ENCODE measurements around the gene B9D2.

Gene B9D2

DNA sequence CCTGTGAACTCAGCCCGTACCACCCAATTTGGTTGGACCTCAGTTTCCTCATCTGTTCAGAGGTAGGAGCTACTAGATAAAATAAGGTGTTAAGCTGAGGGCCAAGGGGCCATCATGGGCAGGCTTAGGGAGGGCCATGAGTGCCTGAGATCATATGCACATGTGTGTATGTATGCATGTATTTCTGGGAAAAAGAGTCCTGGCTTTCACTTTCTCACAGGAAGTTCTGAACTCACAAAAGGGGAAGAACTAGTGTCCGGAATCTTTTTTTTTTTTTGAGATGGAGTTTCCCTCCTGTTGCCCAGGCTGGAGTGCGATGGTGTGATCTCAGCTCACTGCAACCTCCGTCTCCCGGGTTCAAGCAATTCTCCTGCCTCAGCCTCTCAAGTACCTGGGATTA lies 29.2 kb downstream of the B9D2 start:
- POLR2A ChIA-PET, result no interaction called here
- TF ChIP-seq, protein P1, sequence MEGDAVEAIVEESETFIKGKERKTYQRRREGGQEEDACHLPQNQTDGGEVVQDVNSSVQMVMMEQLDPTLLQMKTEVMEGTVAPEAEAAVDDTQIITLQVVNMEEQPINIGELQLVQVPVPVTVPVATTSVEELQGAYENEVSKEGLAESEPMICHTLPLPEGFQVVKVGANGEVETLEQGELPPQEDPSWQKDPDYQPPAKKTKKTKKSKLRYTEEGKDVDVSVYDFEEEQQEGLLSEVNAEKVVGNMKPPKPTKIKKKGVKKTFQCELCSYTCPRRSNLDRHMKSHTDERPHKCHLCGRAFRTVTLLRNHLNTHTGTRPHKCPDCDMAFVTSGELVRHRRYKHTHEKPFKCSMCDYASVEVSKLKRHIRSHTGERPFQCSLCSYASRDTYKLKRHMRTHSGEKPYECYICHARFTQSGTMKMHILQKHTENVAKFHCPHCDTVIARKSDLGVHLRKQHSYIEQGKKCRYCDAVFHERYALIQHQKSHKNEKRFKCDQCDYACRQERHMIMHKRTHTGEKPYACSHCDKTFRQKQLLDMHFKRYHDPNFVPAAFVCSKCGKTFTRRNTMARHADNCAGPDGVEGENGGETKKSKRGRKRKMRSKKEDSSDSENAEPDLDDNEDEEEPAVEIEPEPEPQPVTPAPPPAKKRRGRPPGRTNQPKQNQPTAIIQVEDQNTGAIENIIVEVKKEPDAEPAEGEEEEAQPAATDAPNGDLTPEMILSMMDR (IDR thresholded peaks at IDR 0.05; ENCODE audit: insufficient read depth, low read length, missing control alignments), result no peak
- DNase-seq (ENCODE audit: low read depth, low spot score), result no peak
- CTCF ChIA-PET, result interaction anchor here (1.6 to 2.8 kb wide), 2 partner anchors 12 to 16 kb away, joined by 11 to 13 read pairs; no protein-coding TSS in a partner anchor
- no peak overlapping the region for H3K4me3 ChIP-seq (ENCODE audit: low read depth, low read length)

DNA sequence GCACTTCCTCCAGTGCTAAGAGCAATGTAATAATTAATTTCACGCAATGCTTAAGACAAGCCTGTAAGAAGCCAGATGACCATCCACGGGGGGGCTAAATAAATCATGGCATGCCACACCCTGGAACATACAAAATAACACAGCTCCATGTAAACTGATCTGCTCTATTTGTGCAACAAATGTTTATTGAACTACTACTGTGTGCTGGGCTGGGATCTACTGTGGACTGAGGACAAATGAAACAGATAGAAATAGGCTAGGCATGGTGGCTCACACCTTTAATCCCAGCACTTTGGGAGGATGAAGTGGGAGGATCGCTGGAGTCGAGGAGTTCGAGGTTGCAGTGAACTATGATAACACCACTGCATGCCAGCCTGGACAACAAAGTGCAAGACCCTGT lies 31.5 kb downstream of the B9D2 start:
- TF ChIP-seq, protein P1 (IDR thresholded peaks at IDR 0.05; ENCODE audit: insufficient read depth, low read length, missing control alignments), result no peak
- ChIA-PET CTCF (interaction anchor here (0.7 to 1.3 kb wide), 3 partner anchors 10 to 453 kb away, joined by 3 to 4 read pairs (median 3); no protein-coding TSS in a partner anchor), POLR2A (no interaction called here)
- DNase-seq (ENCODE audit: low read depth, low spot score), result no peak
- no peak overlapping the region for H3K4me3 ChIP-seq (ENCODE audit: low read depth, low read length)

DNA sequence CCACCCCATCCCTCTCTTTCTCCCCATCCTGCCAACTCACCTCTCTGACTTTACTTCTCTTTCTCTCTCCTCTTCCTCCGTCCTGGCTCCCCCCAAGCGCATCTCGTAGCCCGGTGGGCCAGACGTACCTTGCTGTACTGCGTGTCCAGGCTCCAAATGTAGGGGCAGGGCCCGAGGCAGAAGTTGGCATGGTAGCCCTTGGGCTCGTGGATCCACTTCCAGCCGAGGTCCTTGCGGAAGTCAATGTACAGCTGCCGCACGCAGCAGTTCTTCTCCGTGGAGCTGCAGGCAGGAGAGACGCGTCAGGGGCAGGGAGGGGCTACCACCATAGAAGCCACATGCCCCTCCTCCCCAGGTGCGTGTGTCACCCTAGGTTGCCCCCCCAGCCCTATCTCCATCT lies 31.9 kb downstream of the B9D2 start:
- TF ChIP-seq, protein P1 (IDR thresholded peaks at IDR 0.05; ENCODE audit: insufficient read depth, low read length, missing control alignments), result no peak
- CTCF ChIA-PET, result interaction anchor here (1.0 to 1.3 kb wide), 2 partner anchors 10 to 18 kb away, joined by 3 to 4 read pairs; no protein-coding TSS in a partner anchor
- no peak overlapping the region for H3K4me3 ChIP-seq (ENCODE audit: low read depth, low read length)
- no peak for DNase-seq (ENCODE audit: low read depth, low spot score)
- POLR2A ChIA-PET, result no interaction called here

DNA sequence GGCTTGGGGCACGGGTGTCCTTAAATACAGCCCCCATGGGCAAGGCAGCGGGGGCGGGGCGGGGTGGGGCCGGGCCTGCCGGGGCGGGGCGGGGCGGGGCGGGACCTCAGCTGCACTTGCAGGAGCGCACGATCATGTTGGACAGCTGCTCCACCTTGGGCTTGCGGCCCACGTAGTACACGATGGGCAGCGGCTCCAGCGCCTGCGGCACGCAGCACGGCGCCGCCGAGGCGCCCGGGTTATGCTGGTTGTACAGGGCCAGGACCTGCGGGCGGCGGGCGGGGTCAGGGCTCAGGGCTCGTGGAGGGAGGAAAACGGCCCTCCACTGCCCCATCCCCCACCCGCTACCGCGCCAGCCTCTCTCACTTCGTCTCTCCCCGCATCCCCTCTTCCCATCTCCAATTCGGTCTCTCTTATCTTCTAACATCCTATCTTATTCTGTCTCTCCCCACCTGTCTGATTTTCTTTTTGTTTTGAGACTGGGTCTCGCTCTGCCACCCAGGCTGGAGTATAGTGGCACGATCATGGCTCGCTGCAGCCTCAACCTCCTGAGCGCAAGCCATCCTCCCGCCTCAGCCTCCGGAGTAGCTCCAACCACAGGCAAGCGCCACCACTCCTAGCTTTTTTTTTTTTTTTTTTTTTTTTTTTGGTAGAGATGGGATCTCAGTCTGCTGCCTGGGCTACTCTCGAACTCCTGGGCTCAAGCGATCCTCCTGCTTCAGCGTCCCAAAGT lies 32.8 kb downstream of the B9D2 start:
- ChIA-PET CTCF (interaction anchor here (1.3 kb wide), 1 partner anchor 18 kb away, joined by 3 read pairs; no protein-coding TSS in a partner anchor), POLR2A (no interaction called here)
- H3K4me3 ChIP-seq (ENCODE audit: low read depth, low read length), result no peak overlapping the region
- no peak for DNase-seq (ENCODE audit: low read depth, low spot score)
- TF ChIP-seq, protein P1 (IDR thresholded peaks at IDR 0.05; ENCODE audit: insufficient read depth, low read length, missing control alignments), result no peak

DNA sequence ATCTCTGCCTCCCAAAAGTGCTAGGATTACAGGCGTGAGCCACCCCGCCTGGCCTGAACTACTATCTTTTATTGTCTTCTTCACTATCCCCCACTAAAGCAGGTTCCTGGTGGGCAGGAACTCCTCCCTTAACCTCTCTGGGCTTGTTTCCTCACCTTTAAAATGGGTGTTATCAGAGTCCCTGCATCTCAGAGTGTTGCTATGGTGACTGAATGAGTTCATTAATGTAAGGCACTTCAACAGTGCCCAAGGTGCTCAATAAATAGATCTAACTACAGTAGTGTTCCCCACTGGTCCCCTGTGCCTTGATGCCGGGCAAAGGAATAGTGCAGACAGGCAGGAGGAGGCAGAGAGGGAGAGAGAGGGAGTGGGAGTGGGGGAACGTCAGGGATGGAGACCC lies 33.5 kb downstream of the B9D2 start:
- H3K4me3 ChIP-seq (ENCODE audit: low read depth, low read length), result no peak overlapping the region
- CTCF ChIA-PET, result no interaction called here
- TF ChIP-seq, protein P1 (IDR thresholded peaks at IDR 0.05; ENCODE audit: insufficient read depth, low read length, missing control alignments), result no peak
- DNase-seq (ENCODE audit: low read depth, low spot score), result no peak
- POLR2A ChIA-PET, result no interaction called here

DNA sequence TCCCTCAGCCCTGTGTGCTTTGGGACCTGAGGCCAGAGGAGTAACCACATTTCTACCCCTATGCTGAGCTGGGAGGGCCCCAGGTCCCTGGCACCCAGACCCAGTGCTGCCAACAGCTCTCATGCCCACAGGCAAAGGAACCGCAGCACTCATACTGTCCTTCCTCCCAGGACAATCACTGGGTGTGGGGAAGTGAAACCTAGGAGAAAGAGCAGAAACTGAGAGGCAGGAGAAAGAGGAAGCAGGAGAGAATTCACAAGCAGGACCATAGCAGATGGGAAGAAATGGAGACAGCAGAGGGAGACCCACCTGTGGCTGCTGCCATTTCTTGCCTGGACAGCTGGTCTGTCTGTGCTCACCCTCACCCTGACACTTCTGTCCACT lies 35.1 kb downstream of the B9D2 start:
- TF ChIP-seq, protein P1 (IDR thresholded peaks at IDR 0.05; ENCODE audit: insufficient read depth, low read length, missing control alignments), result no peak
- no peak for DNase-seq (ENCODE audit: low read depth, low spot score)
- no peak overlapping the region for H3K4me3 ChIP-seq (ENCODE audit: low read depth, low read length)
- CTCF ChIA-PET, result no interaction called here
- POLR2A ChIA-PET, result no interaction called here

Measured in AG04449 (cell line).